Measurements from ENCODE around the gene ZFPL1. TPM values are rescaled to one million over a fixed set of nuclear protein-coding genes. Genes with fewer than 3 reads are reported as not detected.
A peak's percentile ranks its signal among the peaks of the same experiment; 100 is the strongest.

The ZFPL1 gene
- total and polyA plus RNA-seq, 10 of the 15 experiments (the other 5 are each of a cell fraction or from before 2014, with no cell fraction given) = 2.2 to 37.8 (median 27.0) TPM

GRCh38 chr11:65111744-65112545, 27.9 kb downstream of the ZFPL1 start, which contains the start of gene TM7SF2 (continued):
- no peak for TF ChIP-seq IRF5 (IDR thresholded peaks at IDR 0.05; ENCODE audit: borderline replicate concordance)
- no peak for TF ChIP-seq HDGF (IDR thresholded peaks at IDR 0.05)
- no peak for TF ChIP-seq EZH2 (IDR thresholded peaks at IDR 0.05; ENCODE audit: borderline replicate concordance, control insufficient read depth, low read depth, low read length)
- TF ChIP-seq SMARCA5 (IDR thresholded peaks at IDR 0.05) = no peak
- no peak; the same call in 1 of the 2 replicates for TF ChIP-seq NKRF (conservative IDR thresholded peaks at IDR 0.05)
- TF ChIP-seq NR2C1 (IDR thresholded peaks at IDR 0.05) = no peak
- TF ChIP-seq FOXM1 (IDR thresholded peaks at IDR 0.05; ENCODE audit: low read depth, low read length) = no peak
- TF ChIP-seq MXI1 (IDR thresholded peaks at IDR 0.05; ENCODE audit: low read depth, low read length) = 0 out of 2 replicates have a peak, but pooled peaks have one; percentile 6
- TF ChIP-seq CBX3 (IDR thresholded peaks at IDR 0.05; ENCODE audit: borderline replicate concordance, low read depth) = no peak
- no peak for TF ChIP-seq E4F1 (IDR thresholded peaks at IDR 0.05; ENCODE audit: borderline replicate concordance, partially characterized antibody)
- TF ChIP-seq POLR2A (IDR thresholded peaks at IDR 0.05; ENCODE audit: low read depth, low read length) = peak; percentile 97
- TF ChIP-seq ETV6 (conservative IDR thresholded peaks at IDR 0.05 in 1 of 2, IDR thresholded peaks at IDR 0.05 in 1 of 2; ENCODE audit: borderline replicate concordance in 1 of 2, low read depth in 1 of 2) = no peak
- TF ChIP-seq ESRRA (IDR thresholded peaks at IDR 0.05; ENCODE audit: low read length) = no peak
- peak; percentile 8; the same call in 1 of the 2 replicates for TF ChIP-seq ZBED1 (IDR thresholded peaks at IDR 0.05; ENCODE audit: borderline replicate concordance)
- 0 out of 2 replicates have a peak, but pooled peaks have one; percentile 26 for TF ChIP-seq EED (IDR thresholded peaks at IDR 0.05; ENCODE audit: low read depth)
- TF ChIP-seq E2F4 (IDR thresholded peaks at IDR 0.05; ENCODE audit: low read depth, low read length) = no peak
- no peak for TF ChIP-seq CREM (IDR thresholded peaks at IDR 0.05; ENCODE audit: low read depth)
- TF ChIP-seq SREBF1 (IDR thresholded peaks at IDR 0.05; ENCODE audit: low read length) = no peak
- peak; percentile 88; the same call in 1 of the 2 replicates for TF ChIP-seq PML (IDR thresholded peaks at IDR 0.05; ENCODE audit: low read length)
- TF ChIP-seq CHD1 (IDR thresholded peaks at IDR 0.05; ENCODE audit: low read depth, low read length) = no peak
- no peak for TF ChIP-seq RB1 (IDR thresholded peaks at IDR 0.05; ENCODE audit: borderline replicate concordance)
- TF ChIP-seq ZNF24 (IDR thresholded peaks at IDR 0.05) = no peak
- no peak for TF ChIP-seq PKNOX1 (IDR thresholded peaks at IDR 0.05)

Data from GM12878 (cell line).